Measurements from ENCODE around the gene PIP5K1A.
"Not testable (repeated sequence)": the region's sequence is repeated elsewhere in the genome, so short reads cannot be mapped to it uniquely, and the experiment has no call there.

Gene PIP5K1A

GRCh38 chr1:151267760-151268159 is 69.4 kb downstream of the PIP5K1A start:
- Histone ChIP-seq H3K9ac (no peak overlapping the region), H3K4me1 (ENCODE audit: low read depth, poor library complexity, severe bottlenecking) (no peaks in the 10 kb centered on the region), H4K20me1 (ENCODE audit: insufficient read depth) (no peaks in the 10 kb centered on the region), H3K27me3 (ENCODE audit: insufficient read depth, low read depth) (no peaks in the 10 kb centered on the region), H2AFZ (ENCODE audit: low read depth) (no peak overlapping the region), H3K27ac (0 out of 2 replicates have a peak overlapping the region, but pooled peaks have one; percentile 1), H3K4me2 (no peak overlapping the region), H3K36me3 (ENCODE audit: insufficient read depth) (peaks cover 22% of the 10 kb centered on the region; the same call in 1 of the 2 replicates), H3K79me2 (ENCODE audit: insufficient read depth, low read depth) (peaks cover under 1% of the 10 kb centered on the region; the same call in 1 of the 2 replicates), H3K4me3 (IDR thresholded peaks at IDR 0.05; ENCODE audit: insufficient read depth, low read depth, low read length) (no peak overlapping the region)
- no peak for TF ChIP-seq CTCF (conservative IDR thresholded peaks at IDR 0.05; ENCODE audit: low read depth, low read length)

GRCh38 chr1:151273924-151274466 is 75.6 kb downstream of the PIP5K1A start:
- Histone ChIP-seq H3K79me2 (ENCODE audit: insufficient read depth, low read depth) (no peaks in the 10 kb centered on the region), H3K36me3 (ENCODE audit: insufficient read depth) (no peaks in the 10 kb centered on the region), H4K20me1 (ENCODE audit: insufficient read depth) (no peaks in the 10 kb centered on the region), H3K27me3 (ENCODE audit: insufficient read depth, low read depth) (no peaks in the 10 kb centered on the region; the same call in 1 of the 2 replicates), H3K4me1 (ENCODE audit: low read depth, poor library complexity, severe bottlenecking) (no peaks in the 10 kb centered on the region), H3K9ac (no peak overlapping the region), H3K4me2 (no peak overlapping the region), H3K4me3 (IDR thresholded peaks at IDR 0.05; ENCODE audit: insufficient read depth, low read depth, low read length) (no peak overlapping the region), H2AFZ (ENCODE audit: low read depth) (no peak overlapping the region), H3K27ac (no peak overlapping the region)
- no peak for TF ChIP-seq CTCF (conservative IDR thresholded peaks at IDR 0.05; ENCODE audit: low read depth, low read length)

GRCh38 chr1:151275341-151275740 is 77.0 kb downstream of the PIP5K1A start:
- not testable (repeated sequence) for H3K36me3 ChIP-seq (ENCODE audit: insufficient read depth); H3K27me3 ChIP-seq (ENCODE audit: insufficient read depth, low read depth); H3K9ac ChIP-seq; H4K20me1 ChIP-seq (ENCODE audit: insufficient read depth); H3K79me2 ChIP-seq (ENCODE audit: insufficient read depth, low read depth); H3K4me3 ChIP-seq (IDR thresholded peaks at IDR 0.05; ENCODE audit: insufficient read depth, low read depth, low read length); H3K27ac ChIP-seq; H3K4me2 ChIP-seq; H3K4me1 ChIP-seq (ENCODE audit: low read depth, poor library complexity, severe bottlenecking); H2AFZ ChIP-seq (ENCODE audit: low read depth)

GRCh38 chr1:151277249-151277648 is 78.9 kb downstream of the PIP5K1A start:
- no peak overlapping the region for H3K9ac ChIP-seq
- H3K27ac ChIP-seq, result no peak overlapping the region
- no peaks in the 10 kb centered on the region for H3K36me3 ChIP-seq (ENCODE audit: insufficient read depth)
- no peak overlapping the region for H3K4me2 ChIP-seq
- H3K27me3 ChIP-seq (ENCODE audit: insufficient read depth, low read depth), result no peaks in the 10 kb centered on the region; the same call in 1 of the 2 replicates
- H3K4me1 ChIP-seq (ENCODE audit: low read depth, poor library complexity, severe bottlenecking), result peaks cover 6% of the 10 kb centered on the region
- no peak overlapping the region for H2AFZ ChIP-seq (ENCODE audit: low read depth)
- no peak for TF ChIP-seq CTCF (conservative IDR thresholded peaks at IDR 0.05; ENCODE audit: low read depth, low read length)
- no peak overlapping the region for H3K4me3 ChIP-seq (IDR thresholded peaks at IDR 0.05; ENCODE audit: insufficient read depth, low read depth, low read length)
- no peaks in the 10 kb centered on the region for H4K20me1 ChIP-seq (ENCODE audit: insufficient read depth)
- no peaks in the 10 kb centered on the region for H3K79me2 ChIP-seq (ENCODE audit: insufficient read depth, low read depth)

- H3K4me1 ChIP-seq (ENCODE audit: low read depth, poor library complexity, severe bottlenecking), result peaks cover 20% of the 10 kb centered on the region
- peak overlapping the region; percentile 100 for H3K4me3 ChIP-seq (IDR thresholded peaks at IDR 0.05; ENCODE audit: insufficient read depth, low read depth, low read length)
- no peaks in the 10 kb centered on the region; the same call in 1 of the 2 replicates for H3K27me3 ChIP-seq (ENCODE audit: insufficient read depth, low read depth)
- H3K9ac ChIP-seq, result peak overlapping the region; percentile 94
- peak overlapping the region; percentile 83 for H2AFZ ChIP-seq (ENCODE audit: low read depth)
- H3K79me2 ChIP-seq (ENCODE audit: insufficient read depth, low read depth), result peaks cover 23% of the 10 kb centered on the region
- peak overlapping the region; percentile 86 for H3K27ac ChIP-seq
- peak; percentile 57 for TF ChIP-seq CTCF (conservative IDR thresholded peaks at IDR 0.05; ENCODE audit: low read depth, low read length)
- H3K4me2 ChIP-seq, result peak overlapping the region; percentile 43
- no peaks in the 10 kb centered on the region; the same call in 1 of the 2 replicates for H3K36me3 ChIP-seq (ENCODE audit: insufficient read depth)
- H4K20me1 ChIP-seq (ENCODE audit: insufficient read depth), result no peaks in the 10 kb centered on the region
Observed at GRCh38 chr1:151281225-151281968, 83.0 kb downstream of the PIP5K1A start.
